ENCODE results near the gene BICD1.

The BICD1 gene

DNA sequence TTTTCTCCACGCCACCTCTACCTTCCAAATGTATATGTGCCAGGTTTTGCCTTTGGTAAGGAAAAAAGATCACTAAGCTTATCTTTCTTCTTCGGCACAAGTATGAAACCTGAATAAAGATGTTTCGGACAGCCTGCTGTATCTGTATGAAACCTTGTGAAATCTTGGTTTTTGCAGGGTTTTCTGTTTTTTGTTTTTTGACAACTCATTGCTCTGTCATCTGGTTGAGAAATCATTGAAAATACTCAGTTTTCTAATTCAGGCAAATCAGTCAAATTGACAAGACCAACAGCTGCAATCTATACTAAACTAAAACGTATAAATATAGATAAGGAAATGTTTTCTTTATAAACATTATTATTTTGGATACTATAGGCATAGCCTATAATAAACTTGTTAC, 229.6 kb downstream of the BICD1 start:
- H3K27ac ChIP-seq = no peak overlapping the region
- TF ChIP-seq ZFX (IDR thresholded peaks at IDR 0.05; ENCODE audit: borderline replicate concordance) = no peak
- TF ChIP-seq, protein P1, sequence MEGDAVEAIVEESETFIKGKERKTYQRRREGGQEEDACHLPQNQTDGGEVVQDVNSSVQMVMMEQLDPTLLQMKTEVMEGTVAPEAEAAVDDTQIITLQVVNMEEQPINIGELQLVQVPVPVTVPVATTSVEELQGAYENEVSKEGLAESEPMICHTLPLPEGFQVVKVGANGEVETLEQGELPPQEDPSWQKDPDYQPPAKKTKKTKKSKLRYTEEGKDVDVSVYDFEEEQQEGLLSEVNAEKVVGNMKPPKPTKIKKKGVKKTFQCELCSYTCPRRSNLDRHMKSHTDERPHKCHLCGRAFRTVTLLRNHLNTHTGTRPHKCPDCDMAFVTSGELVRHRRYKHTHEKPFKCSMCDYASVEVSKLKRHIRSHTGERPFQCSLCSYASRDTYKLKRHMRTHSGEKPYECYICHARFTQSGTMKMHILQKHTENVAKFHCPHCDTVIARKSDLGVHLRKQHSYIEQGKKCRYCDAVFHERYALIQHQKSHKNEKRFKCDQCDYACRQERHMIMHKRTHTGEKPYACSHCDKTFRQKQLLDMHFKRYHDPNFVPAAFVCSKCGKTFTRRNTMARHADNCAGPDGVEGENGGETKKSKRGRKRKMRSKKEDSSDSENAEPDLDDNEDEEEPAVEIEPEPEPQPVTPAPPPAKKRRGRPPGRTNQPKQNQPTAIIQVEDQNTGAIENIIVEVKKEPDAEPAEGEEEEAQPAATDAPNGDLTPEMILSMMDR (IDR thresholded peaks at IDR 0.05) = no peak

DNA sequence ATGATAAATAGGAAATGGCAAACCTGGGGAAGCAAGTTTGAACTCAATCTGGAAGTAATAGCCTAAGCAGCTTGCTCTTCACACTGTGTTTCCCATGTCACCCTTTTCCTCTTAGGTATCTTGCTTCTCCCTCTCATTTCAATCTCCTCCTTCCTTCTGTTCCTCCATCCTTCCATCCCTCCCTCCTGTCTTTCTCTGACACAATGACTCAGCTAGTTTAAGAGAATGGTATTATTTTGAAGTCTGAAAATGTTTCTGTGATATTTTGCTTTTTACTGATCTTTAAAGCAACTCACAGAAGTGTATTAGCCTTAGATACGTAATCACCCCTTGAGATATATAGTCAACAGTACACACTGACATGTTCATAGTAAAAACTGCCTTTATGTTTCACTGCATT, 236.8 kb downstream of the BICD1 start:
- TF ChIP-seq ZFX (IDR thresholded peaks at IDR 0.05; ENCODE audit: borderline replicate concordance) = no peak
- TF ChIP-seq, protein P1 (IDR thresholded peaks at IDR 0.05) = no peak
- H3K27ac ChIP-seq = no peak overlapping the region

GRCh38 chr12:32344047-32344446, 237.4 kb downstream of the BICD1 start:
- TF ChIP-seq, protein P1 (IDR thresholded peaks at IDR 0.05) = peak; percentile 49
- TF ChIP-seq ZFX (IDR thresholded peaks at IDR 0.05; ENCODE audit: borderline replicate concordance) = no peak

GRCh38 chr12:32353540-32353939, 246.9 kb downstream of the BICD1 start:
- no peak for TF ChIP-seq ZFX (IDR thresholded peaks at IDR 0.05; ENCODE audit: borderline replicate concordance)
- TF ChIP-seq, protein P1 (IDR thresholded peaks at IDR 0.05) = no peak
- no peak overlapping the region for H3K27ac ChIP-seq

More at GRCh38 chr12:32344047-32344446, 237.4 kb downstream of the BICD1 start:
- H3K27ac ChIP-seq = no peak overlapping the region

GRCh38 chr12:32357601-32358249, 251.1 kb downstream of the BICD1 start:
- no peak for TF ChIP-seq ZFX (IDR thresholded peaks at IDR 0.05; ENCODE audit: borderline replicate concordance)
- TF ChIP-seq, protein P1 (IDR thresholded peaks at IDR 0.05) = no peak
- no peak overlapping the region for H3K27ac ChIP-seq

DNA sequence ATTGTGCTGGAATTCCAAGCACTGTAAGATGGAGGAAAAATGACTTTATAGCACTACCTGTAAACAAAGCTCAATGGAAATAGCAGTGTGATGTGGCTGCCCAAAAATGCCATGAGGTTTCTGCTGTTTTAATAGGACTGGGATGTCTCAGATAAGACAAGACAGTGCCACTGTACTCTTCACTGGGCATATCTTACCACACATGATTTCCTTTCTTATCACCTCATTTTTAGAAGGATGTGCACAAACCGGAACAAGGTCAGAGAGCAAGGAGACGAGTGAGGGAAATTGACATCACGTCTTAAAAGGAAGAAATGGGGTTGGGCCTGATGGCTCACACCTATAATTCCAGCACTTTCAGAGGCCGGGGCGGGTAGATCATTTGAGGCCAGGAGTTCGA, 254.3 kb downstream of the BICD1 start:
- no peak overlapping the region for H3K27ac ChIP-seq
- TF ChIP-seq ZFX (IDR thresholded peaks at IDR 0.05; ENCODE audit: borderline replicate concordance) = no peak
- TF ChIP-seq, protein P1 (IDR thresholded peaks at IDR 0.05) = no peak

DNA sequence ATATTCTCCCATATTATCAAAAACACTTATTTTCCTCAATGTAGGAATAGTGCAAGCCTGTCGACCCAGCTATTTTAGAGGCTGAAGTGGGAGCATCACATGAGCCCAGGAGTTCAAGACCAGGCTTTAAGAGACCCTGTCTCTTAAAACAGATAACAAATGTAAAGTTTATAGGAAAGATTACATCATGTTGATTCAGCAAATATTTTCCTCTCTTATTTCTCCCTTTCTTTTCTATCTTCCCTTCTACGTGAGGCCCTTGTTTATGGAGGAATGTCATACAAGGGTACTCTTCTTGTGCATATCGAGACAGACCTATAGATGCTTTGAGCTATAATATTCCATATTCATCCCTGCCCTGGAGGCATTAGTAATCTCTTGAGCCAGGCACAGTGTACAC, 256.2 kb downstream of the BICD1 start:
- TF ChIP-seq ZFX (IDR thresholded peaks at IDR 0.05; ENCODE audit: borderline replicate concordance) = no peak

More for the DNA sequence above, 256.2 kb downstream of the BICD1 start:
- H3K27ac ChIP-seq = no peak overlapping the region

Measured in 22Rv1 (cell line).